A549 (cell line): ENCODE data around the gene ZDHHC1. TPM values are rescaled to one million over a fixed set of nuclear protein-coding genes. Genes with fewer than 3 reads are reported as not detected.

Experiments used
- ATAC-seq, 2 experiments: fragments of 200-7000 bp in 1 of 2; fragments of >200 bp in 1 of 2; cut with Nextera tagmentation in 1 of 2; cut with Tn5 transposase in 1 of 2; 3 replicates each; pipeline versions ENCODE4 v1.8.0 to v1.9.1; 2018 to 2020; ENCODE audit warnings: mild to moderate bottlenecking in 1 of 2, moderate library complexity in 1 of 2
- CTCF ChIA-PET: fragments of 300-600 bp; sonication (Branson Sonifier 250); formaldehyde crosslinking; extraction: SDS; loops from one replicate; lab custom pipeline; 2021; ENCODE audit warnings: antibody characterized with exemption, inconsistent platforms; lab: Yijun Ruan, JAX
- POLR2A ChIA-PET: fragments of 350-600 bp; formaldehyde crosslinking; extraction: SDS; loops from one replicate; lab custom pipeline; 2021; ENCODE audit warnings: antibody characterized with exemption, inconsistent platforms; lab: Yijun Ruan, JAX
- DNase-seq, 2 experiments: peaks; one replicate each; pipeline versions ENCODE4 v3.0.0 to v3.0.0-alpha.2; 2011 to 2016; ENCODE audit warnings: low read depth in 1 of 2, low spot score in 1 of 2
- FAIRE-seq: peaks from 2 replicates; lab custom pipeline; 2011; peaks lifted over from hg19 to GRCh38; lab: Jason Lieb, UNC
- H3K27ac ChIP-seq, 2 experiments: fragments of >200 bp; sonication (Bioruptor Twin); formaldehyde crosslinking; 3 replicates each; pipeline ENCODE4 v1.5.1; 2016 to 2017
- H3K4me1 ChIP-seq: fragments of >200 bp; sonication (Bioruptor Twin); formaldehyde crosslinking; 3 replicates; pipeline ENCODE4 v1.6.1; 2016
- H3K4me2 ChIP-seq: fragments of >200 bp; sonication (Bioruptor Twin); formaldehyde crosslinking; 3 replicates; pipeline ENCODE4 v1.6.1; 2016
- H3K4me3 ChIP-seq: fragments of >200 bp; sonication (Bioruptor Twin); formaldehyde crosslinking; 3 replicates; pipeline ENCODE4 v1.5.1; 2016
- H3K9me3 ChIP-seq: fragments of >200 bp; sonication (Bioruptor Twin); formaldehyde crosslinking; 3 replicates; pipeline ENCODE4 v1.6.1; 2016
- BCL3 ChIP-seq: fragments of >200 bp; sonication (Bioruptor Twin); formaldehyde crosslinking; IDR thresholded peaks from 3 replicates; pipeline ENCODE4 v1.6.1; 2016
- BHLHE40 ChIP-seq: IDR thresholded peaks from 2 replicates; pipeline ENCODE4 v1.6.1; 2012; ENCODE audit warnings: low read depth, low read length, inconsistent platforms
- CBX8 ChIP-seq: fragments of 200-600 bp; sonication (generic); IDR thresholded peaks from 2 replicates; pipeline ENCODE4 v1.6.1; 2016
- CEBPB ChIP-seq, 2 experiments: fragments of >200 bp in 1 of 2; sonication (Bioruptor Twin) in 1 of 2; formaldehyde crosslinking in 1 of 2; IDR thresholded peaks; 2 replicates each; pipeline ENCODE4 v1.6.1; 2012 to 2016
- CHD2 ChIP-seq: fragments of 150-350 bp; IDR thresholded peaks from 2 replicates; pipeline ENCODE4 v1.6.1; 2014; ENCODE audit warnings: low read length; ENCODE audit not compliant: partially characterized antibody
- EHF ChIP-seq: fragments of 250-450 bp; sonication (Bioruptor Pico); IDR thresholded peaks from 2 replicates; pipeline ENCODE4 v1.5.0; 2020; ENCODE audit warnings: mild to moderate bottlenecking
- EP300 ChIP-seq, 2 experiments: fragments of >200 bp; sonication (Bioruptor Twin); formaldehyde crosslinking; IDR thresholded peaks; 2 replicates in 1 of 2; 3 replicates in 1 of 2; pipeline ENCODE4 v1.6.1; 2016 to 2017
- ESRRA ChIP-seq: fragments of 150-350 bp; IDR thresholded peaks from 2 replicates; pipeline ENCODE4 v1.6.1; 2014; ENCODE audit warnings: mild to moderate bottlenecking, low read length, borderline replicate concordance
- FOSB ChIP-seq: fragments of 250-450 bp; sonication (Bioruptor Pico); IDR thresholded peaks from 2 replicates; pipeline ENCODE4 v1.5.0; 2020; ENCODE audit warnings: mild to moderate bottlenecking, moderate library complexity
- FOSL2 ChIP-seq, 2 experiments: fragments of 450-650 bp in 1 of 2; fragments of >200 bp in 1 of 2; sonication (Bioruptor Twin) in 1 of 2; formaldehyde crosslinking; IDR thresholded peaks; 2 replicates each; pipeline versions ENCODE4 v1.5.0 to v1.6.1; 2016 to 2020; ENCODE audit warnings: mild to moderate bottlenecking in 1 of 2, moderate library complexity in 1 of 2
- GATA3 ChIP-seq: IDR thresholded peaks from 2 replicates; pipeline ENCODE4 v1.6.1; 2012; ENCODE audit warnings: borderline replicate concordance
- HDAC2 ChIP-seq: fragments of 200-600 bp; sonication (generic); IDR thresholded peaks from 2 replicates; pipeline ENCODE4 v1.6.1; 2016
- HOXA7 ChIP-seq: fragments of 250-450 bp; sonication (Bioruptor Pico); IDR thresholded peaks from 2 replicates; pipeline ENCODE4 v1.5.0; 2020; ENCODE audit warnings: mild to moderate bottlenecking, moderate library complexity
- HOXB13 ChIP-seq: fragments of 250-450 bp; sonication (Bioruptor Pico); IDR thresholded peaks from 2 replicates; pipeline ENCODE4 v1.5.0; 2020; ENCODE audit warnings: low read depth, mild to moderate bottlenecking, moderate library complexity
- HOXB5 ChIP-seq: fragments of 250-450 bp; sonication (Bioruptor Pico); IDR thresholded peaks from 2 replicates; pipeline ENCODE4 v1.5.0; 2020; ENCODE audit warnings: mild to moderate bottlenecking, moderate library complexity
- MYC ChIP-seq: IDR thresholded peaks from 2 replicates; pipeline ENCODE4 v1.6.1; 2012; ENCODE audit warnings: mild to moderate bottlenecking, inconsistent platforms, low read length, improper control_type of control experiment, borderline replicate concordance
- PBX3 ChIP-seq: IDR thresholded peaks from 2 replicates; pipeline ENCODE4 v1.6.1; 2012
- PHF8 ChIP-seq: fragments of 200-600 bp; sonication (generic); IDR thresholded peaks from 2 replicates; pipeline ENCODE4 v1.6.1; 2016; ENCODE audit warnings: low read depth, mild to moderate bottlenecking, antibody characterized with exemption, moderate library complexity, borderline replicate concordance
- POLR2AphosphoS2 ChIP-seq: conservative IDR thresholded peaks from 2 replicates; pipeline ENCODE4 v1.6.1; 2012; ENCODE audit warnings: low read length, improper control_type of control experiment, inconsistent platforms
- RARB ChIP-seq: fragments of 250-450 bp; sonication (Bioruptor Pico); IDR thresholded peaks from 2 replicates; pipeline ENCODE4 v1.8.0; 2021; ENCODE audit warnings: mild to moderate bottlenecking, moderate library complexity
- RNF2 ChIP-seq: fragments of 200-600 bp; sonication (generic); IDR thresholded peaks from 2 replicates; pipeline ENCODE4 v1.6.1; 2016; ENCODE audit warnings: low read depth, mild to moderate bottlenecking, antibody characterized with exemption, moderate library complexity, borderline replicate concordance
- SMC3 ChIP-seq: fragments of >200 bp; sonication (Bioruptor Twin); formaldehyde crosslinking; IDR thresholded peaks from 3 replicates; pipeline ENCODE4 v1.6.1; 2018; ENCODE audit warnings: inconsistent platforms
- ZC3H11A ChIP-seq: fragments of 450-650 bp; IDR thresholded peaks from 2 replicates; pipeline ENCODE4 v1.6.1; 2014; ENCODE audit warnings: antibody characterized with exemption, mild to moderate bottlenecking
- ZNF302 ChIP-seq: fragments of 250-450 bp; sonication (Bioruptor Pico); IDR thresholded peaks from 2 replicates; pipeline ENCODE4 v1.9.0; 2021; ENCODE audit warnings: inconsistent platforms, mild to moderate bottlenecking, moderate library complexity
- ZSCAN20 ChIP-seq: fragments of 250-450 bp; sonication (Bioruptor Pico); IDR thresholded peaks from 2 replicates; pipeline ENCODE4 v1.8.0; 2022; ENCODE audit warnings: mild to moderate bottlenecking, moderate library complexity
- WGBS: methylation state at CpG from one replicate; pipeline ENCODE4 v1.1.6; 2017; ENCODE audit errors: missing lambda C conversion rate; 5-methylcytosine and 5-hydroxymethylcytosine counted together
- polyA plus RNA-seq, 4 experiments: library from polyadenylated mRNA; depleted of rRNA in 3 of 4; stranded (reverse); fragments of >200 nt; fragmentation: RNase III in 1 of 4; extraction: RNeasy Plus Mini Kit Qiagen cat#74134 plus additional on column Dnase treatment in 1 of 4; gene quantifications; 2 replicates in 3 of 4; 3 replicates in 1 of 4; pipeline ENCODE4 v1.2.3, GENCODE V29; 2011 to 2017
- TF ChIP-seq, protein P1 (sequence below): fragments of >200 bp; sonication (Bioruptor Twin); formaldehyde crosslinking; IDR thresholded peaks from 3 replicates; pipeline ENCODE4 v1.5.1; 2016
- TF ChIP-seq, protein P2 (sequence below): fragments of 250-450 bp; sonication (Bioruptor Pico); IDR thresholded peaks from 2 replicates; pipeline ENCODE4 v1.5.0; 2021; ENCODE audit warnings: mild to moderate bottlenecking, moderate library complexity, borderline replicate concordance
- TF ChIP-seq, protein P3 (sequence below): IDR thresholded peaks from 2 replicates; pipeline ENCODE4 v1.6.1; 2012

The ZDHHC1 gene
- polyA plus RNA-seq, 2 of the 4 experiments (the other 2 are of a cell fraction): 3.5 to 5.9 TPM

GRCh38 chr16:67413978-67414911 lies 2.0 kb downstream of the ZDHHC1 start (continued):
- no peak for TF ChIP-seq HOXA7 (CRISPR knock-in tag)
- TF ChIP-seq SMC3: no peak
- TF ChIP-seq ESRRA: no peak
- TF ChIP-seq CHD2: no peak
- TF ChIP-seq RARB (CRISPR knock-in tag): no peak

DNA sequence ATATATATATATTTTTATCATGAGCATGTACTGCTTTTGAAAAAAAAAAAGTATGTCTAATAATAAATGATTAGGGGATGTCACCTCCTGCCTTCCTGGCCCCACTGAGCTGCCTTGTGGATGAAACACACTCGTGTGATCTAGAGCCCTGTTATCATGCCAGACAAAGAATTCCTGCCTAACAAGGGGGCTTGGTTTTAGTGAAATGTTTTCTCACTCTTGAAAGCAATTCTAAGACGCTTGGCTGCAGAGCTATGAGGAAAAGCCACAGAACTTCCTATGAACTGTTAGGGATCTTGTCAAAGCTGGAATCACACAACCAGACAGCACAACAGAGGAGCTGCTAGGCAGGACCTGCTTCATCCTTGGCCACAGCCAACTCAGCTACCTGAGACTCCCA lies 4.0 kb downstream of the ZDHHC1 start:
- DNase-seq: no peak
- TF ChIP-seq CBX8 (no peak), BCL3 (no peak), GATA3 (no peak), EP300 (IDR thresholded peaks at IDR 0.05) (no peak), HOXB5 (CRISPR knock-in tag) (no peak), ESRRA (no peak), PBX3 (no peak), HDAC2 (no peak), ZNF302 (CRISPR knock-in tag) (no peak), HOXB13 (CRISPR knock-in tag) (no peak), FOSL2 (IDR thresholded peaks at IDR 0.05) (no peak), FOSL2 (CRISPR knock-in tag; IDR thresholded peaks at IDR 0.05) (no peak), ZC3H11A (no peak), POLR2AphosphoS2 (no peak)
- TF ChIP-seq, protein P1, sequence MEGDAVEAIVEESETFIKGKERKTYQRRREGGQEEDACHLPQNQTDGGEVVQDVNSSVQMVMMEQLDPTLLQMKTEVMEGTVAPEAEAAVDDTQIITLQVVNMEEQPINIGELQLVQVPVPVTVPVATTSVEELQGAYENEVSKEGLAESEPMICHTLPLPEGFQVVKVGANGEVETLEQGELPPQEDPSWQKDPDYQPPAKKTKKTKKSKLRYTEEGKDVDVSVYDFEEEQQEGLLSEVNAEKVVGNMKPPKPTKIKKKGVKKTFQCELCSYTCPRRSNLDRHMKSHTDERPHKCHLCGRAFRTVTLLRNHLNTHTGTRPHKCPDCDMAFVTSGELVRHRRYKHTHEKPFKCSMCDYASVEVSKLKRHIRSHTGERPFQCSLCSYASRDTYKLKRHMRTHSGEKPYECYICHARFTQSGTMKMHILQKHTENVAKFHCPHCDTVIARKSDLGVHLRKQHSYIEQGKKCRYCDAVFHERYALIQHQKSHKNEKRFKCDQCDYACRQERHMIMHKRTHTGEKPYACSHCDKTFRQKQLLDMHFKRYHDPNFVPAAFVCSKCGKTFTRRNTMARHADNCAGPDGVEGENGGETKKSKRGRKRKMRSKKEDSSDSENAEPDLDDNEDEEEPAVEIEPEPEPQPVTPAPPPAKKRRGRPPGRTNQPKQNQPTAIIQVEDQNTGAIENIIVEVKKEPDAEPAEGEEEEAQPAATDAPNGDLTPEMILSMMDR: no peak
- no peak for FAIRE-seq
- no peak overlapping the region for H3K27ac ChIP-seq
- no peak for ATAC-seq
- WGBS: 72% methylated on average over 2 of the region's 2 CpGs
- H3K4me2 ChIP-seq: no peak overlapping the region
- POLR2A ChIA-PET: no interaction called here
- H3K4me1 ChIP-seq: peaks cover 10% of the 10 kb centered on the region; the same call in 2 of the 3 replicates
- CTCF ChIA-PET: interaction anchor here (0.7 to 3.7 kb wide), 9 partner anchors 12 to 85 kb away, joined by 3 to 28 read pairs (median 5); partner anchors contain the start of genes ATP6V0D1 and TPPP3
- H3K4me3 ChIP-seq: no peak overlapping the region
- H3K9me3 ChIP-seq: no peaks in the 10 kb centered on the region

- Histone ChIP-seq H3K9me3 (no peaks in the 10 kb centered on the region), H3K4me2 (no peak overlapping the region), H3K4me1 (peaks cover 18% of the 10 kb centered on the region; the same call in 2 of the 3 replicates), H3K27ac (no peak overlapping the region), H3K4me3 (no peak overlapping the region)
- DNase-seq (no peak), FAIRE-seq (no peak), ATAC-seq (no peak)
- 96% methylated on average over 3 of the region's 3 CpGs for WGBS
- CTCF ChIA-PET: interaction anchor here (1.7 to 3.7 kb wide), 3 partner anchors 11 to 17 kb away, joined by 7 to 28 read pairs (median 10); no protein-coding TSS in a partner anchor
- POLR2A ChIA-PET: no interaction called here
- no peak for TF ChIP-seq RARB (CRISPR knock-in tag)
- TF ChIP-seq, protein P2, sequence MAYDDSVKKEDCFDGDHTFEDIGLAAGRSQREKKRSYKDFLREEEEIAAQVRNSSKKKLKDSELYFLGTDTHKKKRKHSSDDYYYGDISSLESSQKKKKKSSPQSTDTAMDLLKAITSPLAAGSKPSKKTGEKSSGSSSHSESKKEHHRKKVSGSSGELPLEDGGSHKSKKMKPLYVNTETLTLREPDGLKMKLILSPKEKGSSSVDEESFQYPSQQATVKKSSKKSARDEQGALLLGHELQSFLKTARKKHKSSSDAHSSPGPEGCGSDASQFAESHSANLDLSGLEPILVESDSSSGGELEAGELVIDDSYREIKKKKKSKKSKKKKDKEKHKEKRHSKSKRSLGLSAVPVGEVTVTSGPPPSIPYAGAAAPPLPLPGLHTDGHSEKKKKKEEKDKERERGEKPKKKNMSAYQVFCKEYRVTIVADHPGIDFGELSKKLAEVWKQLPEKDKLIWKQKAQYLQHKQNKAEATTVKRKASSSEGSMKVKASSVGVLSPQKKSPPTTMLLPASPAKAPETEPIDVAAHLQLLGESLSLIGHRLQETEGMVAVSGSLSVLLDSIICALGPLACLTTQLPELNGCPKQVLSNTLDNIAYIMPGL: no peak
- TF ChIP-seq ZSCAN20: no peak
- no peak for TF ChIP-seq ZC3H11A
- TF ChIP-seq MYC: no peak
- no peak for TF ChIP-seq PHF8
- TF ChIP-seq ESRRA: no peak
- no peak for TF ChIP-seq HOXA7 (CRISPR knock-in tag)
- no peak for TF ChIP-seq EHF
- no peak for TF ChIP-seq CEBPB (IDR thresholded peaks at IDR 0.05)
- no peak for TF ChIP-seq BHLHE40
- TF ChIP-seq, protein P3, sequence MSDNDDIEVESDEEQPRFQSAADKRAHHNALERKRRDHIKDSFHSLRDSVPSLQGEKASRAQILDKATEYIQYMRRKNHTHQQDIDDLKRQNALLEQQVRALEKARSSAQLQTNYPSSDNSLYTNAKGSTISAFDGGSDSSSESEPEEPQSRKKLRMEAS: no peak
- TF ChIP-seq POLR2AphosphoS2: no peak
- no peak for TF ChIP-seq CHD2
- no peak for TF ChIP-seq RNF2
- TF ChIP-seq EP300 (IDR thresholded peaks at IDR 0.05): no peak
- no peak for TF ChIP-seq FOSB (CRISPR knock-in tag)
Observed at GRCh38 chr16:67411339-67411738, 4.9 kb downstream of the ZDHHC1 start.
